GM23338 (cell line): ENCODE data around the gene CERS2. TPM values are rescaled to one million over a fixed set of nuclear protein-coding genes. Genes with fewer than 3 reads are reported as not detected.

Experiments
- ATAC-seq: fragments of 200-7000 bp; cut with Tn5 transposase; 3 replicates; pipeline ENCODE4 v1.9.1; 2020
- DNase-seq: peaks from one replicate; pipeline ENCODE4 v3.0.0-alpha.2; 2015; ENCODE audit warnings: low spot score
- H2AFZ ChIP-seq: fragments of 200-600 bp; sonication (generic); 2 replicates; pipeline ENCODE4 v1.8.0; 2016; ENCODE audit warnings: antibody characterized with exemption, mild to moderate bottlenecking, moderate library complexity
- H3F3A ChIP-seq: fragments of 200-600 bp; sonication (generic); replicated peaks from 2 replicates; pipeline ENCODE4 v1.8.0; 2017; ENCODE audit warnings: antibody characterized with exemption, mixed run types, low read depth
- H3K27ac ChIP-seq: fragments of 200-600 bp; sonication (generic); 2 replicates; pipeline ENCODE4 v1.6.1; 2016; ENCODE audit warnings: low read depth
- H3K27me3 ChIP-seq: fragments of 200-600 bp; sonication (generic); 2 replicates; pipeline ENCODE4 v1.8.0; 2016; ENCODE audit warnings: mild to moderate bottlenecking, mixed run types, moderate library complexity; ENCODE audit not compliant: insufficient read depth
- H3K36me3 ChIP-seq: fragments of 200-600 bp; sonication (generic); 2 replicates; pipeline ENCODE4 v1.8.0; 2016; ENCODE audit warnings: mild to moderate bottlenecking; ENCODE audit not compliant: insufficient read depth
- H3K4me1 ChIP-seq: fragments of 200-600 bp; sonication (generic); 2 replicates; pipeline ENCODE4 v1.8.0; 2016; ENCODE audit warnings: mild to moderate bottlenecking, moderate library complexity; ENCODE audit not compliant: insufficient read depth
- H3K4me2 ChIP-seq: fragments of 200-600 bp; sonication (generic); 2 replicates; pipeline ENCODE4 v1.7.1; 2017; ENCODE audit warnings: mixed run types
- H3K4me3 ChIP-seq: fragments of 200-600 bp; sonication (generic); 2 replicates; pipeline ENCODE4 v1.6.1; 2016; ENCODE audit warnings: mixed run types
- H3K79me2 ChIP-seq: fragments of 200-600 bp; sonication (generic); replicated peaks from 2 replicates; pipeline ENCODE4 v1.8.0; 2017; ENCODE audit warnings: mild to moderate bottlenecking; ENCODE audit not compliant: insufficient read depth
- H3K9me2 ChIP-seq: fragments of 200-600 bp; sonication (generic); 2 replicates; pipeline ENCODE4 v1.8.0; 2017; ENCODE audit not compliant: insufficient read depth
- H4K20me1 ChIP-seq: fragments of 200-600 bp; sonication (generic); replicated peaks from 2 replicates; pipeline ENCODE4 v1.8.0; 2017; ENCODE audit warnings: mild to moderate bottlenecking; ENCODE audit not compliant: insufficient read depth
- H3K27ac Mint-ChIP-seq: 2 replicates; pipeline ENCODE4 v1.8.0; 2020; ENCODE audit warnings: inconsistent platforms, mild to moderate bottlenecking, moderate library complexity, mixed read lengths
- H3K27me3 Mint-ChIP-seq: 3 replicates; pipeline ENCODE4 v1.8.0; 2022; ENCODE audit warnings: low read depth, mild to moderate bottlenecking, moderate library complexity, mixed read lengths, inconsistent platforms; ENCODE audit not compliant: insufficient read depth, poor library complexity
- H3K36me3 Mint-ChIP-seq: 3 replicates; pipeline ENCODE4 v1.8.0; 2021; ENCODE audit warnings: low read depth, mild to moderate bottlenecking, inconsistent platforms, moderate library complexity, mixed read lengths
- H3K4me1 Mint-ChIP-seq: 3 replicates; pipeline ENCODE4 v1.8.0; 2020; ENCODE audit warnings: mild to moderate bottlenecking, inconsistent platforms, mixed read lengths
- H3K4me3 Mint-ChIP-seq: 3 replicates; pipeline ENCODE4 v1.8.0; 2021; ENCODE audit warnings: moderate library complexity, mild to moderate bottlenecking, inconsistent platforms, mixed read lengths
- H3K9me3 Mint-ChIP-seq: 3 replicates; pipeline ENCODE4 v1.8.0; 2020; ENCODE audit warnings: moderate library complexity, mild to moderate bottlenecking, inconsistent platforms, mixed read lengths
- CREB1 ChIP-seq: fragments of 250-450 bp; sonication (Bioruptor Pico); IDR thresholded peaks from 2 replicates; pipeline ENCODE4 v1.5.0; 2020; ENCODE audit warnings: low read depth, mild to moderate bottlenecking, moderate library complexity
- CTCF ChIP-seq, 2 experiments: fragments of 200-600 bp in 1 of 2; sonication (generic) in 1 of 2; conservative IDR thresholded peaks; 2 replicates each; pipeline versions ENCODE4 v1.5.1 to v1.6.1; 2016 to 2017; ENCODE audit warnings: antibody characterized with exemption in 2 of 2, low read depth in 2 of 2, mild to moderate bottlenecking in 2 of 2, moderate library complexity in 1 of 2
- ETS1 ChIP-seq: IDR thresholded peaks from 2 replicates; pipeline ENCODE4 v1.6.1; 2016; ENCODE audit warnings: antibody characterized with exemption
- EZH2 ChIP-seq: fragments of 200-600 bp; sonication (generic); IDR thresholded peaks from one replicate; pipeline ENCODE4 v1.8.0; 2017; ENCODE audit warnings: antibody characterized with exemption, mild to moderate bottlenecking, low read depth; ENCODE audit not compliant: unreplicated experiment
- EZH2phosphoT487 ChIP-seq: fragments of 200-600 bp; sonication (generic); IDR thresholded peaks from one replicate; pipeline ENCODE4 v1.8.1; 2018; ENCODE audit warnings: antibody characterized with exemption; ENCODE audit not compliant: unreplicated experiment
- JUNB ChIP-seq: IDR thresholded peaks from one replicate; pipeline ENCODE4 v1.6.1; 2016; ENCODE audit warnings: antibody characterized with exemption; ENCODE audit not compliant: unreplicated experiment
- NANOG ChIP-seq: IDR thresholded peaks from 2 replicates; pipeline ENCODE4 v1.6.1; 2016; ENCODE audit warnings: antibody characterized with exemption, borderline replicate concordance
- POLR2AphosphoS5 ChIP-seq: IDR thresholded peaks from 2 replicates; pipeline ENCODE4 v1.6.1; 2016; ENCODE audit warnings: antibody characterized with exemption, low read depth
- REST ChIP-seq: IDR thresholded peaks from one replicate; pipeline ENCODE4 v1.6.1; 2018; ENCODE audit warnings: antibody characterized with exemption; ENCODE audit not compliant: unreplicated experiment
- STAT1 ChIP-seq: IDR thresholded peaks from one replicate; pipeline ENCODE4 v1.6.1; 2016; ENCODE audit warnings: antibody characterized with exemption; ENCODE audit not compliant: unreplicated experiment
- ZNF114 ChIP-seq: fragments of 250-450 bp; sonication (Bioruptor Pico); IDR thresholded peaks from 2 replicates; pipeline ENCODE4 v1.5.0; 2020; ENCODE audit warnings: mild to moderate bottlenecking, moderate library complexity
- ZNF331 ChIP-seq: fragments of 250-450 bp; sonication (Bioruptor Pico); IDR thresholded peaks from 2 replicates; pipeline ENCODE4 v1.5.0; 2020; ENCODE audit warnings: low read depth, mild to moderate bottlenecking, moderate library complexity
- ZNF462 ChIP-seq: fragments of 250-450 bp; sonication (Bioruptor Pico); IDR thresholded peaks from 2 replicates; pipeline ENCODE4 v1.5.0; 2020; ENCODE audit warnings: mild to moderate bottlenecking, moderate library complexity
- polyA plus RNA-seq: library from polyadenylated mRNA; unstranded; fragments of >200 nt; fragmentation: Nextera tagmentation; extraction: Ambion mirVana; gene quantifications from 2 replicates; pipeline ENCODE4 v1.2.1, GENCODE V29; 2016
- total RNA-seq: library from RNA; depleted of rRNA; stranded (reverse); fragments of >200 nt; shearing (Covaris generic); gene quantifications from 2 replicates; pipeline ENCODE4 v1.2.3, GENCODE V29; 2014

CERS2 gene
- total and polyA plus RNA-seq, 2 experiments from 2014 or later = 83.3 to 120 TPM

GRCh38 chr1:151003180-151003579 is 28.5 kb upstream of the CERS2 start:
- H3K36me3 ChIP-seq = no peaks in the 10 kb centered on the region

More at GRCh38 chr1:151003180-151003579, 28.5 kb upstream of the CERS2 start:
- no peaks in the 10 kb centered on the region for H4K20me1 ChIP-seq
- H3K4me3 ChIP-seq = no peak overlapping the region
- no peaks in the 10 kb centered on the region for H3K27me3 ChIP-seq
- TF ChIP-seq ZNF114 (CRISPR knock-in tag) (no peak), EZH2 (no peak), ZNF462 (CRISPR knock-in tag) (no peak), POLR2AphosphoS5 (no peak), ETS1 (no peak), STAT1 (no peak), CREB1 (no peak), CTCF (conservative IDR thresholded peaks at IDR 0.05; ENCODE audit: low read depth in 2 of 2) (no peak), EZH2phosphoT487 (no peak), NANOG (no peak), JUNB (no peak), REST (no peak), ZNF331 (CRISPR knock-in tag) (no peak)
- no peaks in the 10 kb centered on the region for H3K9me2 ChIP-seq
- peaks cover 27% of the 10 kb centered on the region for H3K27me3 Mint-ChIP-seq
- no peak overlapping the region for H3K4me3 Mint-ChIP-seq
- no peak overlapping the region for H3K27ac Mint-ChIP-seq
- H3K9me3 Mint-ChIP-seq = no peaks in the 10 kb centered on the region
- DNase-seq (no peak), ATAC-seq (no peak)
- H3K4me2 ChIP-seq = no peak overlapping the region
- no peaks in the 10 kb centered on the region for H3K79me2 ChIP-seq
- H3F3A ChIP-seq = peaks cover 10% of the 10 kb centered on the region; the same call in 1 of the 2 replicates
- no peak overlapping the region for H2AFZ ChIP-seq
- peaks cover 22% of the 10 kb centered on the region for H3K4me1 ChIP-seq
- no peak overlapping the region for H3K27ac ChIP-seq
- peaks cover 33% of the 10 kb centered on the region for H3K4me1 Mint-ChIP-seq
- peaks cover 3% of the 10 kb centered on the region; the same call in 2 of the 3 replicates for H3K36me3 Mint-ChIP-seq
